HS-27A (cell line): ENCODE measurements around the gene LRRC28.

Source experiments
- DNase-seq: peaks from one replicate; pipeline ENCODE4 v3.0.0-alpha.2; 2012; ENCODE audit warnings: low read depth, missing footprints

The LRRC28 gene

GRCh38 chr15:99343208-99343607 lies 91.9 kb downstream of the LRRC28 start:
- no peak for DNase-seq

GRCh38 chr15:99343881-99344551 lies 92.7 kb downstream of the LRRC28 start:
- no peak for DNase-seq

DNA sequence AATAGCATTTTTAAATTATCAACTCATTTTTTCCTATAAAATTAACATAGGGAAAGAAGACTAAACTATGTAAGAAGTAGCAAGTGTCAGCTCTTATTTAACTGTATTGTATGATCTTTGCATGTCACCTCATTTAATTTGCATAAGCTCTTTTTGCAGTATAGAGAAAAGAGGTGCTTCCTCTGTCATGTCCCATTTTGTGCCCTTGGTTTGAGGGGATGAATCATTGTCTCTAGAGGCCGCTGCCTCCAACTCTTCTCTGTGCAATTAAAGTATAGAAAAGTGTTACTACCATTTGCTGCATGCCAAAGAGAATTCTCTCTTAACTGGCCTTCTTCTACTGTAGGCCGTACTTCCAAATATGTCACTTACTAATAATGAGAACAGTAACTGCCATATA lies 93.4 kb downstream of the LRRC28 start:
- DNase-seq: no peak

GRCh38 chr15:99345242-99345641 lies 94.0 kb downstream of the LRRC28 start:
- no peak for DNase-seq

- DNase-seq: no peak
These were observed 94.7 kb downstream of the LRRC28 start for GRCh38 chr15:99345832-99346462.

GRCh38 chr15:99347574-99347973 lies 96.3 kb downstream of the LRRC28 start:
- no peak for DNase-seq

DNA sequence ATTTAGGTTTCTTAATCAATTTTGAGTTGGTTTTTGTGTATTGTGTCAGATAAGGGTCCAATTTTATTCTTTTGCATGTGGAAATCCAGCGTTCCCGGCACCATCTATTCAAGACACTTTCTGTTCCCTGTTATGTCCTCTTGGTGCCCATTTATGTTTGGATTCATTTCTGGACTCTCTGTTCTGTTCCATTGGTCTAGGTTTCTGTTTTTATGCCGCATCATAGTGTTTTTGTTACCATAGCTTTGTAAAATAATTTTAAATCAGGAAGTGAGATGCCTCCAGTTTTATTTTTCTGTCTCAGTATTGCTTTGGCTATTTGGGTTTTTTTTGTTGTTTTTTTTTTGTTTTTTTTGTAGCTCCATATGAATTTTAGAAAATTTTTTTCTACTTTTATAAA lies 97.1 kb downstream of the LRRC28 start:
- no peak for DNase-seq

DNA sequence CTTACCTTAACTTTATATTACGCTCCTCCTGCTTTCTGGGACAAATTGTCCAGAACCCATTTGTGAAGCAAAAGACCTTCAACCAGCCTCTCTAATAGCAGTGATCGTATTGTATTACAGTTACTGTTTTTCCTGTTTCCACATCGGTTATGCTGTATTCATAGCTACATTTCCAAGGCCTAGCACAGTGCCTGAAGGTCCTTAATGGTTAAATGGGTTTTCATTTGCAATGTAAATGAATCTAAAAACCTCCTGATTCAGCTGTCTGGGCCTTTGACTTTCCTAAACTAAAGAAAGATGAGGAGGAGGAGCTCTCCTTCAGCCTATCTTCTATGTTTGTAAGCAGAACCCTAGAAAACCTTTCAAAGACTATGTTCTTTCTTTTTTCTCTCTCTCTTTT lies 99.1 kb downstream of the LRRC28 start:
- no peak for DNase-seq

DNA sequence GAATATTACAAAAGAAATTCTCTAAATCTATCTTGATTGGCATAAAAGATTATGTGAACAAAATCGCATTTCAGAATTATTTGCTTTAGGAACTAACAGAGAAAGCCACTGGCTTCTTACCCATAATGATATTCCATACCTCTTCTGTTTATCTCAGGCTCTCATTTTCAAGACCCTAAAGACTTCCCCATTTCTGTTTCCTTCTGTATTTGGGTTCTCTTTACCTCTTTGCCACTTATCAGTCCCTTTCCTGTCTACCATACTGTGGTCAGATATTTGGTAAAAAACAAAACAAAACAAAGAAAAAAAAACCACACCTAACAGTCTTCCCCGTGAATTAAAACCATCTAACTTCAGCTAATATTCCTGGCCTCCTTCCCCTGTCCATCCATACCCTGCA lies 108.5 kb downstream of the LRRC28 start:
- DNase-seq: no peak

- no peak for DNase-seq
These were observed 110.4 kb downstream of the LRRC28 start for GRCh38 chr15:99361545-99362185.

DNA sequence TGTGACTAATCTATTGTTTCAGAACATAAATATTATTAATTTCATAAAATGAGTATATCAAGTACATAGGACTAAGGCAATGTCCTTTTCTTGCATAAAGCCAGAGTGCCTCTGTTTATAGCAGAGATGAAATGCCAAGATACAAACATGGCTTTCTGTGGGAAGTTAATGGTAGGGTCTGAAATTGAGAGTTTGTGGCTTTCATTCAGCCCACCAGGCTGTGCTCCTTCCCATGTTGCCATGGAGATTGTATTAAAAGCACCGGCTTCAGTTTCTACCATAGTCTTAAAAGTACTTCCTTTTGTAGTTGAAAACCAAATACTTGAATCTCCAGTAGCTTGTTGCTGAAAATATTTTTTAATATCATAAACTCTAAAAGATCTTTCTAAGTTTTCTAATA lies 114.0 kb downstream of the LRRC28 start:
- no peak for DNase-seq

DNA sequence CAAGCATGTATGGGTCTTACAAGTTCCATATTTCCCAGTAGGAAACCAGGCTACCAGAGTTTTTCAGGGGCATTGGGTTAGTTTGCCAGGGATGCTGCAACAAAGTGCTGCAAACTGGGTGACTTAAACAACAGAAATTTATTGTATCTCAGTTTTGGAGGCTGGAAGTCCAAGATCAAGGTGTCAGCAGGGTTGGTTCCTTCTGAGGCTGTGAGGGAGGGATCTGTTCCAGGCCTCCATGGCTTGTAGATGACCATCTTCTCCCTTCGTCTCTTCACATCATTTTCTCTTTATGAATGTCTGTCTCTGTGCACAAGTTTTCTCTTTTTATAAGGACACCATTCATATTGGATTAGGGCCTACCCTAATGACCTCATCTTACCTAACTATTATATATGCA lies 114.7 kb downstream of the LRRC28 start:
- DNase-seq: no peak

DNA sequence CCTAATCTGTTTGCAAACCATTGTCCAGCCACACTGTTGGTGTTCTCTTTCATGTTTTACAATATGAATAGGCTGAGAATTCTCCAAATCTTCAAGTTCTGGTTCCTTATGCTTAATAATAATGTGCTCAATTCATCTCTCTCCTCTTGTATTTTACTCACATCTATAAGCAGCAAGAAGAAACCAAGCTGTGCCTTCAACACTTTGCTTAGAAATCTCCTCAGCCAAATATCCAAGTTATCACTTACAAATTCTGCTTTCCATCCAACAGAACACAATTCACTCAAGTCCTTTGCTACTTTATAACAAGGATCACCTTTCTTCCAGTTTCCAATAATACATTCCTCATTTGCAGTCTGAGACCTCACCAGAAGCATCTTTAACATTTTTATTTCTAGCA lies 117.5 kb downstream of the LRRC28 start:
- no peak for DNase-seq

GRCh38 chr15:99369196-99369595 lies 117.9 kb downstream of the LRRC28 start:
- no peak for DNase-seq

- no peak for DNase-seq
These were observed 120.2 kb downstream of the LRRC28 start for GRCh38 chr15:99371180-99372103.

DNA sequence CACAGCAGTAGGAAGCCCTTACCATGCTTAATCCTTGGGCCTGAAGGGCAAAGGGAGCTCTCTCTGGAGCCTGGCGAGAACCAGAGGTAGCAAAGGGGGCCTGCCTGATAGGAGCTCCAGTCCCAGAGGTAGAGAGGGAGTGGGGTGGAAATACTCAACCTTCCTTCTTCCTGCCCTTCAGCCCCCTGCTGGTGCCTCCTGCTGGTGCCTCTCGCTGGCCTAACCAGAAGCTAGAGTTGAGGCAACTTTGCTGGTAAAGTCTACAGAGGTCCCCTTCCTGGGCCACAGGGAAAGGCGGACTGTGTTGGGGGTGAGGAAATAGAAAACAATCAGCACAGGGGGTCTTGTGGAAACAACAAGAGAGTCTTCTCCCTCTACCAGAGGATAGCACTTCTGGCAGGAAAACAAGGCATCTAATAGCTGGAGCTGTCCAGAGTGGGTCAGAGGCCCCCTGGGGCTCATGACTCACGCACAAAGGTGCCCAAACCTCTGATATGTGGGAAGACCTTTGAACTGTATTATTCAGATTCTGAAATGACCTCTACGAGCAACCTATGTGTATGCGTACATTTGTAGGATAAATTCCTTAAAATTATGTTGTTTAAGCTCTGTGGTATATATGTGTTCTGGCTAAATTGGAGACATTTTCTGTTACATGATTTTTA lies 133.9 kb downstream of the LRRC28 start:
- DNase-seq: no peak

GRCh38 chr15:99385865-99386264 lies 134.6 kb downstream of the LRRC28 start:
- no peak for DNase-seq

DNA sequence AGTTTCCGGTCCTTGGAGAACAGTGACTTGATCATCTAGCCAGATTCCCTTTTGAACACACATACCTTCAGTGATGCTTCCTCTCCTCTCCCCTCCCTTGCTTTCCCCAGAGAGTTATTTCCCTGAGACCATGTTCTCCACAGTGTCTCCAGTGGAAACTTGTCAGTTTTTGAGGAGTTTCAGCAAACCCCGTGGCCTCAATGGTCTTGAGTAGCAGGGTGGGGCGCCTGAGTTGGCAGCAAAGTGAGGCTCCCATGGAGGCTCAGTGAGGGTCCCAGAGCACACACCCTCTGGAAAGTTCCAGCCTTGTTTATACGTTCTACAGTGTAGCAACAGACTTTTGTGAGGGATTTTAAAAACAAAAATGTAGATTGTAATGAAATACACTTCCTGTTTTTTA lies 135.1 kb downstream of the LRRC28 start:
- no peak for DNase-seq

GRCh38 chr15:99387421-99388168 lies 136.3 kb downstream of the LRRC28 start:
- DNase-seq: no peak

- no peak for DNase-seq
These were observed 139.4 kb downstream of the LRRC28 start for GRCh38 chr15:99390667-99391066.

- DNase-seq: no peak
These were observed 142.4 kb downstream of the LRRC28 start for GRCh38 chr15:99393641-99394040.
